H1 (cell line): Measurements from ENCODE around the gene GIT1. TPM values are rescaled to one million over a fixed set of nuclear protein-coding genes. Genes with fewer than 3 reads are reported as not detected.

Experiments used
- CHD2 ChIP-seq: IDR thresholded peaks from 2 replicates; pipeline ENCODE4 v1.6.1; 2012; ENCODE audit warnings: low read length, improper control_type of control experiment
- EGR1 ChIP-seq: IDR thresholded peaks from 2 replicates; pipeline ENCODE4 v1.6.1; 2011; ENCODE audit warnings: low read depth, low read length, borderline replicate concordance
- KDM4A ChIP-seq: IDR thresholded peaks from one replicate; pipeline ENCODE4 v1.7.1; 2012; ENCODE audit warnings: low read depth, mild to moderate bottlenecking, moderate library complexity, low read length, inconsistent platforms; ENCODE audit not compliant: severe bottlenecking
- RBBP5 ChIP-seq: IDR thresholded peaks from 2 replicates; pipeline ENCODE4 v1.7.1; 2012; ENCODE audit warnings: low read depth, mild to moderate bottlenecking, inconsistent platforms, low read length, moderate library complexity, borderline replicate concordance
- SIN3A ChIP-seq, 2 experiments: IDR thresholded peaks in 1 of 2; conservative IDR thresholded peaks in 1 of 2; 2 replicates each; pipeline ENCODE4 v1.6.1; 2011 to 2012; ENCODE audit warnings: low read length in 2 of 2, improper control_type of control experiment in 1 of 2, low read depth in 1 of 2, mild to moderate bottlenecking in 1 of 2
- polyA plus RNA-seq, 7 experiments: library from polyadenylated mRNA; depleted of rRNA in 3 of 7; stranded (reverse) in 5 of 7; unstranded in 2 of 7; fragments of >200 nt in 5 of 7; fragments of 200-250 nt in 2 of 7; gene quantifications; 1 replicate in 5 of 7; 2 replicates in 1 of 7; 4 replicates in 1 of 7; pipeline versions ENCODE4 v1.2.1 to v1.2.3, GENCODE V29; 2011 to 2013; ENCODE audit warnings: missing spikeins in 2 of 7, mixed read lengths in 2 of 7
- total RNA-seq: library from RNA; stranded (reverse); fragmentation: NEBNext Ultra II Directional; extraction: Animal tissue kit (Norgen Biotek cat#: 25700); gene quantifications from 2 replicates; pipeline ENCODE4 v1.2.1, GENCODE V29; 2021
- TF ChIP-seq, protein P1 (sequence below): fragments of 300-600 bp; sonication (generic); IDR thresholded peaks from 2 replicates; pipeline ENCODE4 v1.7.1; 2012; ENCODE audit warnings: low read length, moderate library complexity, mild to moderate bottlenecking, inconsistent platforms; ENCODE audit not compliant: insufficient replicate concordance

Gene GIT1
- total and polyA plus RNA-seq, 2 of the 8 experiments (the other 6 are each of a cell fraction or from before 2014, with no cell fraction given), result 62.4 to 63.0 TPM

- TF ChIP-seq, protein P1, sequence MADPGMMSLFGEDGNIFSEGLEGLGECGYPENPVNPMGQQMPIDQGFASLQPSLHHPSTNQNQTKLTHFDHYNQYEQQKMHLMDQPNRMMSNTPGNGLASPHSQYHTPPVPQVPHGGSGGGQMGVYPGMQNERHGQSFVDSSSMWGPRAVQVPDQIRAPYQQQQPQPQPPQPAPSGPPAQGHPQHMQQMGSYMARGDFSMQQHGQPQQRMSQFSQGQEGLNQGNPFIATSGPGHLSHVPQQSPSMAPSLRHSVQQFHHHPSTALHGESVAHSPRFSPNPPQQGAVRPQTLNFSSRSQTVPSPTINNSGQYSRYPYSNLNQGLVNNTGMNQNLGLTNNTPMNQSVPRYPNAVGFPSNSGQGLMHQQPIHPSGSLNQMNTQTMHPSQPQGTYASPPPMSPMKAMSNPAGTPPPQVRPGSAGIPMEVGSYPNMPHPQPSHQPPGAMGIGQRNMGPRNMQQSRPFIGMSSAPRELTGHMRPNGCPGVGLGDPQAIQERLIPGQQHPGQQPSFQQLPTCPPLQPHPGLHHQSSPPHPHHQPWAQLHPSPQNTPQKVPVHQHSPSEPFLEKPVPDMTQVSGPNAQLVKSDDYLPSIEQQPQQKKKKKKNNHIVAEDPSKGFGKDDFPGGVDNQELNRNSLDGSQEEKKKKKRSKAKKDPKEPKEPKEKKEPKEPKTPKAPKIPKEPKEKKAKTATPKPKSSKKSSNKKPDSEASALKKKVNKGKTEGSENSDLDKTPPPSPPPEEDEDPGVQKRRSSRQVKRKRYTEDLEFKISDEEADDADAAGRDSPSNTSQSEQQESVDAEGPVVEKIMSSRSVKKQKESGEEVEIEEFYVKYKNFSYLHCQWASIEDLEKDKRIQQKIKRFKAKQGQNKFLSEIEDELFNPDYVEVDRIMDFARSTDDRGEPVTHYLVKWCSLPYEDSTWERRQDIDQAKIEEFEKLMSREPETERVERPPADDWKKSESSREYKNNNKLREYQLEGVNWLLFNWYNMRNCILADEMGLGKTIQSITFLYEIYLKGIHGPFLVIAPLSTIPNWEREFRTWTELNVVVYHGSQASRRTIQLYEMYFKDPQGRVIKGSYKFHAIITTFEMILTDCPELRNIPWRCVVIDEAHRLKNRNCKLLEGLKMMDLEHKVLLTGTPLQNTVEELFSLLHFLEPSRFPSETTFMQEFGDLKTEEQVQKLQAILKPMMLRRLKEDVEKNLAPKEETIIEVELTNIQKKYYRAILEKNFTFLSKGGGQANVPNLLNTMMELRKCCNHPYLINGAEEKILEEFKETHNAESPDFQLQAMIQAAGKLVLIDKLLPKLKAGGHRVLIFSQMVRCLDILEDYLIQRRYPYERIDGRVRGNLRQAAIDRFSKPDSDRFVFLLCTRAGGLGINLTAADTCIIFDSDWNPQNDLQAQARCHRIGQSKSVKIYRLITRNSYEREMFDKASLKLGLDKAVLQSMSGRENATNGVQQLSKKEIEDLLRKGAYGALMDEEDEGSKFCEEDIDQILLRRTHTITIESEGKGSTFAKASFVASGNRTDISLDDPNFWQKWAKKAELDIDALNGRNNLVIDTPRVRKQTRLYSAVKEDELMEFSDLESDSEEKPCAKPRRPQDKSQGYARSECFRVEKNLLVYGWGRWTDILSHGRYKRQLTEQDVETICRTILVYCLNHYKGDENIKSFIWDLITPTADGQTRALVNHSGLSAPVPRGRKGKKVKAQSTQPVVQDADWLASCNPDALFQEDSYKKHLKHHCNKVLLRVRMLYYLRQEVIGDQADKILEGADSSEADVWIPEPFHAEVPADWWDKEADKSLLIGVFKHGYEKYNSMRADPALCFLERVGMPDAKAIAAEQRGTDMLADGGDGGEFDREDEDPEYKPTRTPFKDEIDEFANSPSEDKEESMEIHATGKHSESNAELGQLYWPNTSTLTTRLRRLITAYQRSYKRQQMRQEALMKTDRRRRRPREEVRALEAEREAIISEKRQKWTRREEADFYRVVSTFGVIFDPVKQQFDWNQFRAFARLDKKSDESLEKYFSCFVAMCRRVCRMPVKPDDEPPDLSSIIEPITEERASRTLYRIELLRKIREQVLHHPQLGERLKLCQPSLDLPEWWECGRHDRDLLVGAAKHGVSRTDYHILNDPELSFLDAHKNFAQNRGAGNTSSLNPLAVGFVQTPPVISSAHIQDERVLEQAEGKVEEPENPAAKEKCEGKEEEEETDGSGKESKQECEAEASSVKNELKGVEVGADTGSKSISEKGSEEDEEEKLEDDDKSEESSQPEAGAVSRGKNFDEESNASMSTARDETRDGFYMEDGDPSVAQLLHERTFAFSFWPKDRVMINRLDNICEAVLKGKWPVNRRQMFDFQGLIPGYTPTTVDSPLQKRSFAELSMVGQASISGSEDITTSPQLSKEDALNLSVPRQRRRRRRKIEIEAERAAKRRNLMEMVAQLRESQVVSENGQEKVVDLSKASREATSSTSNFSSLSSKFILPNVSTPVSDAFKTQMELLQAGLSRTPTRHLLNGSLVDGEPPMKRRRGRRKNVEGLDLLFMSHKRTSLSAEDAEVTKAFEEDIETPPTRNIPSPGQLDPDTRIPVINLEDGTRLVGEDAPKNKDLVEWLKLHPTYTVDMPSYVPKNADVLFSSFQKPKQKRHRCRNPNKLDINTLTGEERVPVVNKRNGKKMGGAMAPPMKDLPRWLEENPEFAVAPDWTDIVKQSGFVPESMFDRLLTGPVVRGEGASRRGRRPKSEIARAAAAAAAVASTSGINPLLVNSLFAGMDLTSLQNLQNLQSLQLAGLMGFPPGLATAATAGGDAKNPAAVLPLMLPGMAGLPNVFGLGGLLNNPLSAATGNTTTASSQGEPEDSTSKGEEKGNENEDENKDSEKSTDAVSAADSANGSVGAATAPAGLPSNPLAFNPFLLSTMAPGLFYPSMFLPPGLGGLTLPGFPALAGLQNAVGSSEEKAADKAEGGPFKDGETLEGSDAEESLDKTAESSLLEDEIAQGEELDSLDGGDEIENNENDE, result peak; percentile 45
- TF ChIP-seq EGR1, result 0 out of 2 replicates have a peak, but pooled peaks have one; percentile 25
- TF ChIP-seq SIN3A (conservative IDR thresholded peaks at IDR 0.05 in 1 of 2, IDR thresholded peaks at IDR 0.05 in 1 of 2; ENCODE audit: low read depth in 1 of 2, low read length in 2 of 2), result peak in 1 of 2 experiments; percentile 10; a peak in 1 of 4 replicates
- TF ChIP-seq RBBP5, result peak; percentile 33; the same call in 1 of the 2 replicates
- TF ChIP-seq KDM4A, result peak; percentile 95
- TF ChIP-seq CHD2, result peak; percentile 8; the same call in 1 of the 2 replicates
Measured at GRCh38 chr17:29591146-29591736, 1.8 kb upstream of the GIT1 start (continued).
